Left colon (tissue), 2 donors: Measurements from ENCODE around the gene FBLN5. TPM values are rescaled to one million over a fixed set of nuclear protein-coding genes. Genes with fewer than 3 reads are reported as not detected.
"Not testable (repeated sequence)": the region's sequence is repeated elsewhere in the genome, so short reads cannot be mapped to it uniquely, and the experiment has no call there.

Source experiments
- ATAC-seq: fragments of 200-7000 bp; cut with Tn5 transposase; one replicate; pipeline ENCODE4 v1.9.1; 2020; ENCODE audit warnings: mild to moderate bottlenecking, moderate library complexity
- DNase-seq, 2 donors: peaks; one replicate each; pipeline ENCODE4 v3.0.0-alpha.2; 2020
- intact Hi-C, 2 donors: fragments of 100-400 bp; cut with DNase I in 1 of 2; cut with micrococcal nuclease in 1 of 2; formaldehyde crosslinking; loops; one replicate each; pipeline versions ENCODE4 v1.11.2 to v1.14.0; 2022; cut with DNase I, micrococcal nuclease
- total RNA-seq, 2 donors: library from RNA; stranded (reverse); fragmentation: NEBNext Ultra II Directional; extraction: Animal tissue kit (Norgen Biotek cat#: 25700); gene quantifications; one replicate each; pipeline ENCODE4 v1.2.1, GENCODE V29; 2021
- donor health status: DM: no; HTN: no; CAD: no.
- donor health status: DM: yes; HTN: yes; CAD: no.

The FBLN5 gene
- total RNA-seq, 2 donors from 2014 or later = 13.2 to 27.6 TPM

GRCh38 chr14:91872517-91873470, 74.7 kb downstream of the FBLN5 start:
- intact Hi-C loops = no loop called here
- DNase-seq (peak; percentile 81 to 94), ATAC-seq (peak; percentile 91)

- intact Hi-C loops = no loop called here
- DNase-seq (peak in 1 of 2 donors; percentile 36), ATAC-seq (peak; percentile 0)
These were observed 75.4 kb downstream of the FBLN5 start for GRCh38 chr14:91872011-91872501.

- intact Hi-C loops, DNase-seq, ATAC-seq: not testable (repeated sequence)
These were observed 76.1 kb downstream of the FBLN5 start for GRCh38 chr14:91871401-91871800.

GRCh38 chr14:91870890-91871289, 76.6 kb downstream of the FBLN5 start:
- ATAC-seq (no peak), DNase-seq (no peak)
- intact Hi-C loops = no loop called here

- DNase-seq (peak in 1 of 2 donors; percentile 41), ATAC-seq (peak; percentile 18)
- intact Hi-C loops = no loop called here
These were observed 77.5 kb downstream of the FBLN5 start for GRCh38 chr14:91870001-91870400.

GRCh38 chr14:91869556-91869955, 77.9 kb downstream of the FBLN5 start:
- intact Hi-C loops = no loop called here
- ATAC-seq = no peak
- DNase-seq = no peak

- no peak for DNase-seq
These were observed 80.0 kb downstream of the FBLN5 start, which contains the start of gene TC2N for GRCh38 chr14:91867316-91867988. TC2N (minus strand) TSS chr14:91867536; CDS start chr14:91813769, 53,767 bp downstream.

GRCh38 chr14:91866511-91867295, 80.8 kb downstream of the FBLN5 start:
- intact Hi-C loops = no loop called here
- no peak for ATAC-seq
- DNase-seq = no peak

More at GRCh38 chr14:91867316-91867988, 80.0 kb downstream of the FBLN5 start, which contains the start of gene TC2N:
- ATAC-seq = no peak
- intact Hi-C loops = no loop called here

- no peak for ATAC-seq
- intact Hi-C loops = no loop called here
- DNase-seq = no peak
These were observed 81.4 kb downstream of the FBLN5 start for GRCh38 chr14:91866061-91866460.

- intact Hi-C loops = no loop called here
- ATAC-seq (no peak), DNase-seq (no peak)
These were observed 85.1 kb downstream of the FBLN5 start for GRCh38 chr14:91862417-91862816.

- DNase-seq (no peak), ATAC-seq (no peak)
- intact Hi-C loops = no loop called here
These were observed 86.4 kb downstream of the FBLN5 start for GRCh38 chr14:91861091-91861490.

GRCh38 chr14:91860238-91860637, 87.3 kb downstream of the FBLN5 start:
- DNase-seq = no peak
- intact Hi-C loops = no loop called here
- ATAC-seq = no peak

GRCh38 chr14:91858536-91859275, 88.8 kb downstream of the FBLN5 start:
- intact Hi-C loops = no loop called here
- ATAC-seq = peak; percentile 61
- no peak for DNase-seq

GRCh38 chr14:91857614-91858013, 89.9 kb downstream of the FBLN5 start:
- no peak for ATAC-seq
- DNase-seq = no peak
- intact Hi-C loops = no loop called here

GRCh38 chr14:91854327-91854934, 93.1 kb downstream of the FBLN5 start:
- DNase-seq (no peak), ATAC-seq (no peak)
- intact Hi-C loops = no loop called here

GRCh38 chr14:91851563-91851962, 95.9 kb downstream of the FBLN5 start:
- ATAC-seq (no peak), DNase-seq (no peak)
- intact Hi-C loops = no loop called here

GRCh38 chr14:91848504-91849001, 98.9 kb downstream of the FBLN5 start:
- no peak for ATAC-seq
- intact Hi-C loops = no loop called here
- DNase-seq = no peak

- intact Hi-C loops = no loop called here
- DNase-seq (no peak), ATAC-seq (no peak)
These were observed 99.8 kb downstream of the FBLN5 start for GRCh38 chr14:91847693-91848092.
